ENCODE measurements around the gene RBFA. TPM values are rescaled to one million over a fixed set of nuclear protein-coding genes. Genes with fewer than 3 reads are reported as not detected.

RBFA gene
- polyA plus RNA-seq, 1 of the 3 experiments (the other 2 are of a cell fraction): 57.6 TPM

DNA sequence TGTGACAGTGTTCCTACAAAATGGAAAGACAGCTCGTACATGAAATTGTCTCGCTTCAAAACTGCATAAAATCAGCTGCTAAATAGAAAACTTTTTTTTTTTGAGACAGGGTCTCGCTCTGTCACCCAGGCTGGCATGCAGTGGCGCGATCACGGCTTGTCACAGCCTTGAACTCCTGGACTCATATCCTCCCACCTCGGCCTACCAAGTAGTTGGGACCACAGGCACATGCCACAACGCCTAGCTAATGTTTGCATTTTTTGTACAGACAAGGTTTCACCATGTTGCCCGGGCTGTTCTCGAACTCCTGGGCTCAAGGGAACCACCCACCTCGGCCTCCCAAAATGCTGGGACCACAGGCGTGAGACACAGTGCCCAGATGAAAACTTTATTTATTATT is 49.1 kb upstream of the RBFA start:
- H4K20me1 ChIP-seq (ENCODE audit: insufficient read depth): peaks cover 74% of the 10 kb centered on the region
- no peak overlapping the region for H3K4me3 ChIP-seq (ENCODE audit: low read depth in 2 of 2, low read length in 1 of 2)
- H3K4me1 ChIP-seq (ENCODE audit: control insufficient read depth in 1 of 2, insufficient read depth in 2 of 2, low read depth in 1 of 2, low read length in 1 of 2): peaks cover 4 to 13% of the 10 kb centered on the region in 2 experiments; a peak in 2 of 4 replicates
- H3K36me3 ChIP-seq (replicated peaks in 1 of 2; ENCODE audit: control insufficient read depth in 1 of 2, insufficient read depth in 2 of 2, low read length in 1 of 2): peaks cover 2 to 21% of the 10 kb centered on the region in 2 experiments
- no peak overlapping the region for H3K9ac ChIP-seq
- H3K27ac ChIP-seq (ENCODE audit: low read depth in 2 of 2, low read length in 1 of 2): no peak overlapping the region
- H3F3A ChIP-seq (replicated peaks; ENCODE audit: insufficient read depth): peaks cover 9% of the 10 kb centered on the region
- H3K79me2 ChIP-seq (ENCODE audit: insufficient read depth): peaks cover 81% of the 10 kb centered on the region
- no peak overlapping the region for H3K4me2 ChIP-seq
- 93% methylated on average over 12 of the region's 12 CpGs for WGBS (ENCODE audit: low lambda C conversion rate)
- ChIA-PET CTCF (interaction anchor here (1.3 kb wide), 1 partner anchor 12 kb away, joined by 3 read pairs; no protein-coding TSS in a partner anchor), POLR2A (no interaction called here)
- TF ChIP-seq SMC3 (IDR thresholded peaks at IDR 0.05; ENCODE audit: low read depth, low read length): no peak
- TF ChIP-seq TAF1 (IDR thresholded peaks at IDR 0.05; ENCODE audit: borderline replicate concordance, low read depth, low read length): no peak
- TF ChIP-seq TCF12 (IDR thresholded peaks at IDR 0.05): no peak
- TF ChIP-seq, protein P1, sequence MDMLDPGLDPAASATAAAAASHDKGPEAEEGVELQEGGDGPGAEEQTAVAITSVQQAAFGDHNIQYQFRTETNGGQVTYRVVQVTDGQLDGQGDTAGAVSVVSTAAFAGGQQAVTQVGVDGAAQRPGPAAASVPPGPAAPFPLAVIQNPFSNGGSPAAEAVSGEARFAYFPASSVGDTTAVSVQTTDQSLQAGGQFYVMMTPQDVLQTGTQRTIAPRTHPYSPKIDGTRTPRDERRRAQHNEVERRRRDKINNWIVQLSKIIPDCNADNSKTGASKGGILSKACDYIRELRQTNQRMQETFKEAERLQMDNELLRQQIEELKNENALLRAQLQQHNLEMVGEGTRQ (IDR thresholded peaks at IDR 0.05; ENCODE audit: borderline replicate concordance, low read depth, low read length): no peak
- no peak for TF ChIP-seq TEAD4 (IDR thresholded peaks at IDR 0.05; ENCODE audit: borderline replicate concordance, insufficient read depth)
- TF ChIP-seq FOSL2 (IDR thresholded peaks at IDR 0.05; ENCODE audit: borderline replicate concordance, low read depth): no peak
- TF ChIP-seq MEF2A (IDR thresholded peaks at IDR 0.05; ENCODE audit: borderline replicate concordance, low read depth): no peak
- TF ChIP-seq, protein P2, sequence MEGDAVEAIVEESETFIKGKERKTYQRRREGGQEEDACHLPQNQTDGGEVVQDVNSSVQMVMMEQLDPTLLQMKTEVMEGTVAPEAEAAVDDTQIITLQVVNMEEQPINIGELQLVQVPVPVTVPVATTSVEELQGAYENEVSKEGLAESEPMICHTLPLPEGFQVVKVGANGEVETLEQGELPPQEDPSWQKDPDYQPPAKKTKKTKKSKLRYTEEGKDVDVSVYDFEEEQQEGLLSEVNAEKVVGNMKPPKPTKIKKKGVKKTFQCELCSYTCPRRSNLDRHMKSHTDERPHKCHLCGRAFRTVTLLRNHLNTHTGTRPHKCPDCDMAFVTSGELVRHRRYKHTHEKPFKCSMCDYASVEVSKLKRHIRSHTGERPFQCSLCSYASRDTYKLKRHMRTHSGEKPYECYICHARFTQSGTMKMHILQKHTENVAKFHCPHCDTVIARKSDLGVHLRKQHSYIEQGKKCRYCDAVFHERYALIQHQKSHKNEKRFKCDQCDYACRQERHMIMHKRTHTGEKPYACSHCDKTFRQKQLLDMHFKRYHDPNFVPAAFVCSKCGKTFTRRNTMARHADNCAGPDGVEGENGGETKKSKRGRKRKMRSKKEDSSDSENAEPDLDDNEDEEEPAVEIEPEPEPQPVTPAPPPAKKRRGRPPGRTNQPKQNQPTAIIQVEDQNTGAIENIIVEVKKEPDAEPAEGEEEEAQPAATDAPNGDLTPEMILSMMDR (IDR thresholded peaks at IDR 0.05): no peak
- TF ChIP-seq, protein P3, sequence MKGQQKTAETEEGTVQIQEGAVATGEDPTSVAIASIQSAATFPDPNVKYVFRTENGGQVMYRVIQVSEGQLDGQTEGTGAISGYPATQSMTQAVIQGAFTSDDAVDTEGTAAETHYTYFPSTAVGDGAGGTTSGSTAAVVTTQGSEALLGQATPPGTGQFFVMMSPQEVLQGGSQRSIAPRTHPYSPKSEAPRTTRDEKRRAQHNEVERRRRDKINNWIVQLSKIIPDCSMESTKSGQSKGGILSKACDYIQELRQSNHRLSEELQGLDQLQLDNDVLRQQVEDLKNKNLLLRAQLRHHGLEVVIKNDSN (IDR thresholded peaks at IDR 0.05; ENCODE audit: borderline replicate concordance, low read depth): no peak
- no peak for TF ChIP-seq CHD2 (IDR thresholded peaks at IDR 0.05; ENCODE audit: low read length, partially characterized antibody)
- no peak for TF ChIP-seq NFIC (IDR thresholded peaks at IDR 0.05; ENCODE audit: borderline replicate concordance)
- H3K9me3 ChIP-seq: no peaks in the 10 kb centered on the region
- no peak for DNase-seq
- H3K27me3 ChIP-seq (ENCODE audit: insufficient read depth): no peaks in the 10 kb centered on the region
- no peak overlapping the region for H2AFZ ChIP-seq (ENCODE audit: low read depth)
- no peaks in the 10 kb centered on the region for H3K9me2 ChIP-seq

DNA sequence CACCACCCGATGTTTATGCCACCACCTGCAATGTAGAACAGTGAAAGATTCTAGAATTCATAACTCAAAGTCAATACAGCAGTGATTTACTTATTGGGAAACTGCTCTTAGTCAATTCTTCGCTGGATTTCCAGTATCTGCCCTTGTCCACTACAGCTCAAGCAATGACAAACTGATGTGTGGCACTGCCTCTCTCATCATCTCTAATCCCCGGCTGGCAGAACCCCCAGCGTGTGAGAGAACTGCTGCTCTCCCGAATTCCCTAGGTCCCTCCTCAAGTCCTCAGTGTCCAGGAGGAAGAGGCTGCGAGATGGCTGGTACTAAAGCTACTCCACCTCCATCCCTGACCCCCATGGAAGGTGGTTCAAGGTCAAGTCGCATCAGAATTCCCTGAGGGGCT is 47.5 kb upstream of the RBFA start:
- peaks cover 58% of the 10 kb centered on the region for H4K20me1 ChIP-seq (ENCODE audit: insufficient read depth)
- peak overlapping the region; percentile 97 for H3K4me2 ChIP-seq
- peak; percentile 37 for DNase-seq
- POLR2A ChIA-PET: no interaction called here
- TF ChIP-seq, protein P4, sequence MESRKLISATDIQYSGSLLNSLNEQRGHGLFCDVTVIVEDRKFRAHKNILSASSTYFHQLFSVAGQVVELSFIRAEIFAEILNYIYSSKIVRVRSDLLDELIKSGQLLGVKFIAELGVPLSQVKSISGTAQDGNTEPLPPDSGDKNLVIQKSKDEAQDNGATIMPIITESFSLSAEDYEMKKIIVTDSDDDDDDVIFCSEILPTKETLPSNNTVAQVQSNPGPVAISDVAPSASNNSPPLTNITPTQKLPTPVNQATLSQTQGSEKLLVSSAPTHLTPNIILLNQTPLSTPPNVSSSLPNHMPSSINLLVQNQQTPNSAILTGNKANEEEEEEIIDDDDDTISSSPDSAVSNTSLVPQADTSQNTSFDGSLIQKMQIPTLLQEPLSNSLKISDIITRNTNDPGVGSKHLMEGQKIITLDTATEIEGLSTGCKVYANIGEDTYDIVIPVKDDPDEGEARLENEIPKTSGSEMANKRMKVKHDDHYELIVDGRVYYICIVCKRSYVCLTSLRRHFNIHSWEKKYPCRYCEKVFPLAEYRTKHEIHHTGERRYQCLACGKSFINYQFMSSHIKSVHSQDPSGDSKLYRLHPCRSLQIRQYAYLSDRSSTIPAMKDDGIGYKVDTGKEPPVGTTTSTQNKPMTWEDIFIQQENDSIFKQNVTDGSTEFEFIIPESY (IDR thresholded peaks at IDR 0.05; ENCODE audit: borderline replicate concordance, low read depth): no peak
- peaks cover 2 to 21% of the 10 kb centered on the region in 2 experiments for H3K36me3 ChIP-seq (replicated peaks in 1 of 2; ENCODE audit: control insufficient read depth in 1 of 2, insufficient read depth in 2 of 2, low read length in 1 of 2)
- no peak overlapping the region for H2AFZ ChIP-seq (ENCODE audit: low read depth)
- no peak overlapping the region for H3K27ac ChIP-seq (ENCODE audit: low read depth in 2 of 2, low read length in 1 of 2)
- H3K79me2 ChIP-seq (ENCODE audit: insufficient read depth): peaks cover 65% of the 10 kb centered on the region
- peak overlapping the region; percentile 90 for H3K9ac ChIP-seq
- CTCF ChIA-PET: interaction anchor here (0.9 kb wide), 1 partner anchor 57 kb away, joined by 3 read pairs; no protein-coding TSS in a partner anchor
- peak overlapping the region; percentile 74 to 97 for H3K4me3 ChIP-seq (ENCODE audit: low read depth in 2 of 2, low read length in 1 of 2)
- 13% methylated on average over 6 of the region's 7 CpGs for WGBS (ENCODE audit: low lambda C conversion rate)
- H3K4me1 ChIP-seq (ENCODE audit: control insufficient read depth in 1 of 2, insufficient read depth in 2 of 2, low read depth in 1 of 2, low read length in 1 of 2): peaks cover 4 to 13% of the 10 kb centered on the region in 2 experiments; a peak in 2 of 4 replicates
- H3K9me2 ChIP-seq: no peaks in the 10 kb centered on the region
- no peaks in the 10 kb centered on the region for H3K27me3 ChIP-seq (ENCODE audit: insufficient read depth)
- H3F3A ChIP-seq (replicated peaks; ENCODE audit: insufficient read depth): peaks cover 14% of the 10 kb centered on the region
- no peaks in the 10 kb centered on the region for H3K9me3 ChIP-seq
